ENCODE data around the gene KAZN. TPM values are rescaled to one million over a fixed set of nuclear protein-coding genes. Genes with fewer than 3 reads are reported as not detected.

KAZN gene
- polyA plus RNA-seq, 1 donor (not counting 4 experiments of a cell fraction or from before 2014, with no cell fraction given) = 5.9 TPM

- Histone ChIP-seq H4K20me1 (ENCODE audit: control insufficient read depth, extremely low read depth, insufficient read depth, low read length) (no peaks in the 10 kb centered on the region), H3K4me3 (ENCODE audit: control insufficient read depth in 2 of 3, extremely low read depth in 1 of 3, insufficient read depth in 2 of 3, low read depth in 1 of 3, low read length in 3 of 3) (peak overlapping the region; percentile 59 to 73 (median 62)), H3K36me3 (ENCODE audit: control insufficient read depth in 2 of 2, extremely low read depth in 1 of 2, insufficient read depth in 2 of 2, low read length in 2 of 2) (peaks cover 1 to 7% of the 10 kb centered on the region in 2 experiments), H3K9ac (ENCODE audit: control insufficient read depth, extremely low read depth, insufficient read depth, low read length) (peak overlapping the region; percentile 86), H3K4me1 (ENCODE audit: control insufficient read depth, extremely low read depth, insufficient read depth, low read length) (peaks cover 14% of the 10 kb centered on the region), H3K9me3 (ENCODE audit: control insufficient read depth, low read depth, low read length) (no peaks in the 10 kb centered on the region), H2AFZ (ENCODE audit: control insufficient read depth, low read length) (peak overlapping the region; percentile 90), H3K79me2 (ENCODE audit: control insufficient read depth, insufficient read depth, low read length) (peaks cover 37% of the 10 kb centered on the region), H3K9me1 (ENCODE audit: control insufficient read depth, extremely low read depth, insufficient read depth, low read length) (no peaks in the 10 kb centered on the region), H3K27me3 (ENCODE audit: control insufficient read depth, extremely low read depth, insufficient read depth, low read length) (no peaks in the 10 kb centered on the region), H3K4me2 (ENCODE audit: control insufficient read depth, extremely low read depth, insufficient read depth, low read depth, low read length) (peak overlapping the region; percentile 99), H3K27ac (ENCODE audit: control insufficient read depth, insufficient read depth, low read length) (peak overlapping the region; percentile 74)
- TF ChIP-seq EZH2 (IDR thresholded peaks at IDR 0.05; ENCODE audit: low read length) = no peak
- TF ChIP-seq, protein P1, sequence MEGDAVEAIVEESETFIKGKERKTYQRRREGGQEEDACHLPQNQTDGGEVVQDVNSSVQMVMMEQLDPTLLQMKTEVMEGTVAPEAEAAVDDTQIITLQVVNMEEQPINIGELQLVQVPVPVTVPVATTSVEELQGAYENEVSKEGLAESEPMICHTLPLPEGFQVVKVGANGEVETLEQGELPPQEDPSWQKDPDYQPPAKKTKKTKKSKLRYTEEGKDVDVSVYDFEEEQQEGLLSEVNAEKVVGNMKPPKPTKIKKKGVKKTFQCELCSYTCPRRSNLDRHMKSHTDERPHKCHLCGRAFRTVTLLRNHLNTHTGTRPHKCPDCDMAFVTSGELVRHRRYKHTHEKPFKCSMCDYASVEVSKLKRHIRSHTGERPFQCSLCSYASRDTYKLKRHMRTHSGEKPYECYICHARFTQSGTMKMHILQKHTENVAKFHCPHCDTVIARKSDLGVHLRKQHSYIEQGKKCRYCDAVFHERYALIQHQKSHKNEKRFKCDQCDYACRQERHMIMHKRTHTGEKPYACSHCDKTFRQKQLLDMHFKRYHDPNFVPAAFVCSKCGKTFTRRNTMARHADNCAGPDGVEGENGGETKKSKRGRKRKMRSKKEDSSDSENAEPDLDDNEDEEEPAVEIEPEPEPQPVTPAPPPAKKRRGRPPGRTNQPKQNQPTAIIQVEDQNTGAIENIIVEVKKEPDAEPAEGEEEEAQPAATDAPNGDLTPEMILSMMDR (optimal IDR thresholded peaks at IDR 0.05 in 1 of 3, IDR thresholded peaks at IDR 0.05 in 1 of 3, conservative IDR thresholded peaks at IDR 0.05 in 1 of 3; ENCODE audit: extremely low read depth in 1 of 3, insufficient read depth in 2 of 3, low read length in 3 of 3) = peak; percentile 70 to 83 (median 74)
- FAIRE-seq (peak; percentile 74), DNase-seq (ENCODE audit: low read depth, low spot score) (no peak)
- dilution Hi-C loops (cut with MboI; ENCODE audit: extremely low pct_ligation_motif_present, low sequenced_read_pairs) = no loop called here
These were observed 554.1 kb downstream of the KAZN start for GRCh38 chr1:15152318-15153183.

DNA sequence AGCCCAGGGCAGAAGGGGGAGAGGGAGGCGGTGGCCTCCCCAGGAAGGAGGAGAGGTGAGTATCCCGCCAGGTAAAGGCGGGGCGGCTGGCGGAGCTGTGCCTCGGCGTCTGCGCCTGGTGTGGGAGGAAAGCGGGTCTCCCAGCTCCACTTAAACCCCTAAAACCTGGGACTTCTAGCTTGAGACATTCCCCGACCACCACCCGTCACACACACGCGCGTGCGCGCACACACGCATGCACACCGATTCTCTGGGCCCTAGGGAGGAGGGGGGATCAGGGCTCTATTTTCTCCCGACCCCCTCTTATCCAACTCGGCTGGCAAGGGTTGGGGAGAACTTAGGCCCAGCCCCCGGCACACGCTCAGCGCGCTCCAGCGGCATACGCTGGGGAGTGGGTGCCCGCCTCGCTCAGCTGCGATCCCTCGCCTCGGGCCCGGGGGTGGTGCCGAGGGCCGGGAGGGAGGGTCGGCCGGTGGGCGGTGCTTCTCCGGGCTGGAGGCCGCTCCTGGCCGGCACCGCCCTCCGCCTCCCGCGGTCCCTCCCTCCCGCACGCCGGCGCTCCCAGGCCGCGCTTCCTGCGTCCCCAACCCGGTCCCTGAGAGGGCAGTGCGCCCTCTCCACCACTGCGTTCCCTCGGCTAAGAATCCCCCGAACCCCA, 554.8 kb downstream of the KAZN start, which contains the start of gene TMEM51:
TMEM51 (plus strand) TSS at position 564 of the 658 bp plus-strand sequence. CDS start 61,341 bp downstream, outside the sequence.
- H4K20me1 ChIP-seq (ENCODE audit: control insufficient read depth, extremely low read depth, insufficient read depth, low read length) = no peaks in the 10 kb centered on the region
- H2AFZ ChIP-seq (ENCODE audit: control insufficient read depth, low read length) = peak within 1 kb of the TSS; percentile 90
- peak within 1 kb of the TSS; percentile 59 to 73 (median 62) for H3K4me3 ChIP-seq (ENCODE audit: control insufficient read depth in 2 of 3, extremely low read depth in 1 of 3, insufficient read depth in 2 of 3, low read depth in 1 of 3, low read length in 3 of 3)
- H3K4me1 ChIP-seq (ENCODE audit: control insufficient read depth, extremely low read depth, insufficient read depth, low read length) = peaks cover 21% of the 10 kb centered on the region
- H3K27me3 ChIP-seq (ENCODE audit: control insufficient read depth, extremely low read depth, insufficient read depth, low read length) = no peaks in the 10 kb centered on the region
- peak within 1 kb of the TSS; percentile 99 for H3K4me2 ChIP-seq (ENCODE audit: control insufficient read depth, extremely low read depth, insufficient read depth, low read depth, low read length)
- FAIRE-seq = no peak
- DNase-seq (ENCODE audit: low read depth, low spot score) = no peak
- peaks cover 45% of the 10 kb centered on the region for H3K79me2 ChIP-seq (ENCODE audit: control insufficient read depth, insufficient read depth, low read length)
- peaks cover 2 to 7% of the 10 kb centered on the region in 2 experiments for H3K36me3 ChIP-seq (ENCODE audit: control insufficient read depth in 2 of 2, extremely low read depth in 1 of 2, insufficient read depth in 2 of 2, low read length in 2 of 2)
- dilution Hi-C loops (cut with MboI; ENCODE audit: extremely low pct_ligation_motif_present, low sequenced_read_pairs) = no loop called here
- peak within 1 kb of the TSS; percentile 74 for H3K27ac ChIP-seq (ENCODE audit: control insufficient read depth, insufficient read depth, low read length)
- H3K9me3 ChIP-seq (ENCODE audit: control insufficient read depth, low read depth, low read length) = no peaks in the 10 kb centered on the region
- peaks cover 4% of the 10 kb centered on the region for H3K9me1 ChIP-seq (ENCODE audit: control insufficient read depth, extremely low read depth, insufficient read depth, low read length)
- peak within 1 kb of the TSS; percentile 86 for H3K9ac ChIP-seq (ENCODE audit: control insufficient read depth, extremely low read depth, insufficient read depth, low read length)
- TF ChIP-seq EZH2 (IDR thresholded peaks at IDR 0.05; ENCODE audit: low read length) = no peak
- TF ChIP-seq, protein P1 (optimal IDR thresholded peaks at IDR 0.05 in 1 of 3, IDR thresholded peaks at IDR 0.05 in 1 of 3, conservative IDR thresholded peaks at IDR 0.05 in 1 of 3; ENCODE audit: extremely low read depth in 1 of 3, insufficient read depth in 2 of 3, low read length in 3 of 3) = no peak
